ENCODE measurements around the gene PPP1R12A. TPM values are rescaled to one million over a fixed set of nuclear protein-coding genes. Genes with fewer than 3 reads are reported as not detected.

The PPP1R12A gene
- total RNA-seq, 1 donor from 2014 or later, result 38.8 TPM

GRCh38 chr12:79939728-79940310, 4.9 kb upstream of the PPP1R12A start:
- DNase-seq (no peak), ATAC-seq (ENCODE audit: poor library complexity) (no peak)
- intact Hi-C loops (cut with DNase I), result loop anchor here (10.0 kb wide), 2 partner anchors 115 to 245 kb away; no protein-coding TSS in a partner anchor

GRCh38 chr12:79938843-79939242, 3.9 kb upstream of the PPP1R12A start:
- intact Hi-C loops (cut with DNase I), result loop anchor here (10.0 kb wide), 2 partner anchors 114 to 246 kb away; no protein-coding TSS in a partner anchor
- DNase-seq (no peak), ATAC-seq (ENCODE audit: poor library complexity) (no peak)

- intact Hi-C loops (cut with DNase I), result loop anchor here (10.0 kb wide), 2 partner anchors 112 to 248 kb away; no protein-coding TSS in a partner anchor
- no peak for ATAC-seq (ENCODE audit: poor library complexity)
- DNase-seq, result no peak
Measured at GRCh38 chr12:79936670-79937069, 1.8 kb upstream of the PPP1R12A start.

- ATAC-seq (ENCODE audit: poor library complexity) (peak; percentile 27), DNase-seq (no peak)
- intact Hi-C loops (cut with DNase I), result loop anchor here (10.0 kb wide), 2 partner anchors 111 to 249 kb away; no protein-coding TSS in a partner anchor
Measured at GRCh38 chr12:79935624-79936345, 888 bp upstream of the PPP1R12A start.

- intact Hi-C loops (cut with DNase I), result loop anchor here (10.0 kb wide), 2 partner anchors 110 to 250 kb away; no protein-coding TSS in a partner anchor
- ATAC-seq (ENCODE audit: poor library complexity), result peak; percentile 38
- DNase-seq, result no peak
Measured at GRCh38 chr12:79934281-79935020, 446 bp downstream of the PPP1R12A start.

GRCh38 chr12:79933532-79934264, 1.2 kb downstream of the PPP1R12A start:
- DNase-seq (no peak), ATAC-seq (ENCODE audit: poor library complexity) (peak; percentile 8)
- intact Hi-C loops (cut with DNase I), result loop anchor here (10.0 kb wide), 2 partner anchors 109 to 251 kb away; no protein-coding TSS in a partner anchor

GRCh38 chr12:79933043-79933442, 1.9 kb downstream of the PPP1R12A start:
- no peak for DNase-seq
- intact Hi-C loops (cut with DNase I), result loop anchor here (10.0 kb wide), 2 partner anchors 108 to 252 kb away; no protein-coding TSS in a partner anchor
- no peak for ATAC-seq (ENCODE audit: poor library complexity)

GRCh38 chr12:79932357-79932756, 2.5 kb downstream of the PPP1R12A start:
- no peak for DNase-seq
- intact Hi-C loops (cut with DNase I), result loop anchor here (10.0 kb wide), 2 partner anchors 108 to 252 kb away; no protein-coding TSS in a partner anchor
- ATAC-seq (ENCODE audit: poor library complexity), result no peak

- no peak for ATAC-seq (ENCODE audit: poor library complexity)
- DNase-seq, result no peak
- intact Hi-C loops (cut with DNase I), result no loop called here
Measured at GRCh38 chr12:79929065-79929464, 5.8 kb downstream of the PPP1R12A start.

GRCh38 chr12:79927772-79928474, 7.0 kb downstream of the PPP1R12A start:
- ATAC-seq (ENCODE audit: poor library complexity) (no peak), DNase-seq (no peak)
- intact Hi-C loops (cut with DNase I), result no loop called here

GRCh38 chr12:79926951-79927350, 7.9 kb downstream of the PPP1R12A start:
- intact Hi-C loops (cut with DNase I), result no loop called here
- ATAC-seq (ENCODE audit: poor library complexity), result no peak
- DNase-seq, result no peak

GRCh38 chr12:79925492-79925891, 9.4 kb downstream of the PPP1R12A start:
- DNase-seq (no peak), ATAC-seq (ENCODE audit: poor library complexity) (peak; percentile 65)
- intact Hi-C loops (cut with DNase I), result no loop called here

- DNase-seq (no peak), ATAC-seq (ENCODE audit: poor library complexity) (no peak)
- intact Hi-C loops (cut with DNase I), result no loop called here
Measured at GRCh38 chr12:79921786-79922185, 13.1 kb downstream of the PPP1R12A start.

- DNase-seq, result no peak
- intact Hi-C loops (cut with DNase I), result no loop called here
- ATAC-seq (ENCODE audit: poor library complexity), result no peak
Measured at GRCh38 chr12:79920421-79921238, 14.3 kb downstream of the PPP1R12A start.

GRCh38 chr12:79919762-79920161, 15.1 kb downstream of the PPP1R12A start:
- ATAC-seq (ENCODE audit: poor library complexity), result no peak
- intact Hi-C loops (cut with DNase I), result no loop called here
- no peak for DNase-seq

- intact Hi-C loops (cut with DNase I), result no loop called here
- ATAC-seq (ENCODE audit: poor library complexity) (no peak), DNase-seq (no peak)
Measured at GRCh38 chr12:79916826-79917225, 18.1 kb downstream of the PPP1R12A start.

Data from Right ventricle myocardium superior (tissue), 1 donor.